Fibroblast of the conjunctiva (primary cell): Measurements from ENCODE around the gene EPN3.
A peak's percentile ranks its signal among the peaks of the same experiment; 100 is the strongest.

Experiments
- DNase-seq: peaks from one replicate; pipeline ENCODE4 v3.0.0-alpha.2; 2010; ENCODE audit warnings: low read depth

Gene EPN3

GRCh38 chr17:50511058-50511457 lies 21.5 kb upstream of the EPN3 start:
- no peak for DNase-seq

DNA sequence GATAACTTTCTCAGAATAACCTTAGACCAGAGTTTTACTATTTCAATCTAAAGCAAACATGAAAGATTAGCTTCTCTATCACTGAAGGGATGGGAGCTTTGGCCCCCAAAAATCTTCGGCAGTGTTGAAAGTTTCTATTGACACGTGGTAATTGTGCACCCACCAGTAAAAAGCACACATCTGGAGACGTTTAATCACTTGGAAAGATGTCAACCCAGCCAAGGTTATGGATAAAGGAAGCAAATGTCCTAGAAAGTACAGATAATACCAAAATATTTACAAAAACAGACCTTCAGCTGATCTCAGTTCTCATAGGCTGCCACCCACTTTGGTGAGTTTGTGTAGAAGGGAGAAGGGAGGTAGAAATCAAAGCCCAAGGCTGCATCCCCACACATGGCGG lies 19.0 kb upstream of the EPN3 start:
- no peak for DNase-seq

GRCh38 chr17:50514388-50514787 lies 18.1 kb upstream of the EPN3 start:
- DNase-seq: no peak

DNA sequence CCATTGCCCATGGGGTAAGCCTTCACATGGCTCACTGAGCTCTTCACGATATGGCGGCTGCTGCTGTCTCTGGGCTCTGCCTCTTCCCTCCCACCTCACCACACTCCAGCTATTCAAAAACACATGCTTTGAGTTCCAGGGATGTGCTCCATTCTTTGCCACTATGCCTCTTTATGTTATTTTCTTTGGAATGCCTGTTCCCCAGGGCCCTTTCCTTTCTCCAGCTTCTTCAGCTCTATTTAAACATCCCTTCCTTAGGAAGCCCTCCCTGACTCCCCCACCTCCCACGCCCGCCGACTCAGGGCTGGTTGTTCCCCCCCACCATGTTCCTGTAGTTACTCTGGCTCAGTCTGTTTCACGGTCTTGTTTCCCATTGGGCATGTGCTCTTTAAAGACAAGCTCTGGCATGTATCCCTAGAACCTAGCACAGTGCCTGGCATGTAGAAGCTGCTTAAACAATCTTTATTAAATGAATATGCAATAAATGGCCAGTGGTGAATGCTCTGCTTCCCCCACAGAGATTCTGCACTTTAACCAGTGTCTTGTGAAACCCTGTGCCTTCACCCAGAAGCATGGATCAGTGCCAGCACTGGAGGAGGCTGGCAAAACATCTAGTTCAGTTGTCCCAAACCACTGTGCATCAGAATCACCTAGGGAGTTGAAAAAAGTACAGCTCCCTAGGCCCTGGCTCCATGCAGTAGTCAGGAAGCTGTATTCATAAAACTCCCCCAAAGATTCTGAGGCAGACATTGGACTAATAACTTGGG lies 17.4 kb upstream of the EPN3 start:
- DNase-seq: peak; percentile 50

DNA sequence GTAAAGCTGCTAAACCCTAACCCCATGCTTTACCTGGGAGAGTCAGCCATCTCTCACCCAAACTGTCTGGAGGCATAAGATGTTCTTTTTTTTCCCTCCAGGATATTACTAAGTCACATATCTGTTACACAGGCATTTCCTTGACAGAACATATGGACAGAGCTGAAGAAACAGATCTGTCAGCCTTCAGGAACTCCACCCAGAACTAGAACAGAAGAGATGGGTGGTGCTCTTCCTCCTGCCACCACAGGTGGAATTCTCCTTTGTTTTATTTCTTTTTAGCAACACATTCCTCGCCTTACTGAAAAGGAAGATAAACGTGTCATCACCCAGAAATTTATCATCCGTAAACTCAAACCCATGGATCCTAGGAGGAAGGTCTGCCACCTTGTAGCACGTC lies 15.5 kb upstream of the EPN3 start:
- no peak for DNase-seq

- DNase-seq: no peak
Observed at GRCh38 chr17:50517504-50518383, 14.8 kb upstream of the EPN3 start.

DNA sequence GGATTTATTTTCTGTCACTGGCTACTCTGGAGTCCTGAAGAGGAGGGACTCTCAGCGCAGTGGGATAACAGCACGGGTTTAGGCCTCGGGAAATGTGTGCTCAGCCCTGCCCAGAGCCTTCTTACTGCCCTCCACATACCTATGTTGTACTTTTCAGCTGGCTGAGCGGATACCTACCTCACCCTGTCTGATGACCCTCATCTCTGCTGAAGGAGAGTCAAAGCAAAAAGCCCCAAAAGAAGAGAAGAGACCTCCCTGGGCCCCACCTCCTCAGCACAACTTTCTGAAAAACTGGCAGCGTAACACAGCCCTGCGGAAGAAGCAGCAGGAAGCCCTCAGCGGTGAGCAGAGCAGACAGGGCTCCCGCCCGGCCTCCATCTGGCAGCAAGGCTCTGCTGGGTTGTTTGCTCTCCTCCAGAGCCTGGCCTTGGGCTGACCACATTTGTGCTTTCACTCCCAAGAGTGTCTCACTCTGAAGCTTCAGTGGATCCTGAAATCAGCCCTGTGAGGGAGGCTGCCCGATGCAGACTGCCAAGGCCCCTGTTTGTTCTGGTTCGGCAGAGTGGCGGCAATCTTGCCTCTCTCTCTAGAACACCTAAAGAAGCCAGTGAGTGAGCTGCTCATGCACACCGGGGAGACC lies 14.0 kb upstream of the EPN3 start:
- DNase-seq: no peak

DNA sequence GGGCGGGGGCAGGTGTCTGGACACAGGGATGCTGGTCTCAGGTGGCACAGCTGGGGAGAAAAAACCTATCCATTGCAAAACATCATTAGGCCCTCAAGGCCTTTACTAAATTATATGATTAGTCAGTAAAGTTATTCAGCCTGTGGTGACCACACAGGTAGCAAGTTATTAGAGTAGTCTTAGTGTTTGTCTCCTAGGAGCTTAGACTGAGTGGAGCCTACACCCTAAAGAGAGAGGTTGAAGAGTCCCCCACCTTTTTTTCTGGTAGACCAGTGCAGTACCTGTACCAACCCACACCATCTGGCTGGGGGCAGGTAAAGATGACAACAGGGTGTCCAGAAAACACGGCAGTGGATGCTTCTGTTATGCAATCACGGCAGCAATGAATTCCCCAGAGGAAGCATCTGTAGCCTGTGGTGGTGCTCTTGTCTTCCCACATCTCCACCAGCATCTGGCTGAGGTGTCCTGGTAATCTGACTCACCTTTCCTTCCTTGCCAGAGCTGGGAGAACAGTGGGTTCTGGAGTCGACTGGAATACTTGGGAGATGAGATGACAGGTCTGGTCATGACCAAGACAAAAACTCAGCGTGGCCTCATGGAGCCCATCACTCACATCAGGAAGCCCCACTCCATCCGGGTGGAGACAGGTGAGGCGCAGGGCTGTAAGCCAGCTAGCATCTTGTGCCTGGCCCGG lies 13.2 kb upstream of the EPN3 start:
- no peak for DNase-seq

DNA sequence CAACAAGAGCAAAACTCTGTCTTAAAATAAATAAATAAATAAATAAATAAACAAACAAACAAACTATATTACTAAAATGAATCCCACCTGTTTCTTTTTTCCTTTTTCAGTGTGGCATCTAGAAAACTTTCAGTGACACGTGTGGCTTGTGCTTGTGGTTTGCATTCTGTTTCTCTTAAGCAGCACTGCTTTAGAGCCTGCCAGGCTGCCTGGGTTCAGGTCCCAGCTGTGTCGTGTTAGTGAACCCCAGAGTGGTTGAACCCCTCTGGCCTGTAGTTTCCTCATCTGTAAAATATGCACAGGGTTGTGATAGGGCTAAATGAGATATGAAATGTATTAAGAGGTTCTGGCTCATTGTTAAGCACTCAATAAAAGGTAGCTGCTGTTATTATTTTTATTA lies 12.1 kb upstream of the EPN3 start:
- no peak for DNase-seq

DNA sequence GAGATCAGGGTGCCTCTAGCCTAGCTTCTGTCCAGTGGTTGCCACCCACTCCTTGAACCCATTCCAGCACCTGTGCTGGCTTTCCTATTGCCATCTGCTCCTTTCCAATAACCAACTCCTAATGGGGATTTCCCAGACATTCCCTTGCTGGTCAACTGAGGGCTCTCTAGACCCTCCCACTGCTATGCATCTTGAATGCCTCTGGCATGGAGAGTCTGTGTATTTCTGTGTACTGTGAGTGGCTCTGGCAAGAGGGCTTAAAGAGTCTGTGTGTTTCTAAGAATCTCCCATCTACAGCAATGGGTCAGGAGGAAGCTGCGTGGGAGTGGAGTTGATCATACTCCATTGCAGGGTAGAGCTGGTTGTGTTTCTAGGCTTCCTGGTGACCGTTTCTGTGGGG lies 11.0 kb upstream of the EPN3 start:
- no peak for DNase-seq

DNA sequence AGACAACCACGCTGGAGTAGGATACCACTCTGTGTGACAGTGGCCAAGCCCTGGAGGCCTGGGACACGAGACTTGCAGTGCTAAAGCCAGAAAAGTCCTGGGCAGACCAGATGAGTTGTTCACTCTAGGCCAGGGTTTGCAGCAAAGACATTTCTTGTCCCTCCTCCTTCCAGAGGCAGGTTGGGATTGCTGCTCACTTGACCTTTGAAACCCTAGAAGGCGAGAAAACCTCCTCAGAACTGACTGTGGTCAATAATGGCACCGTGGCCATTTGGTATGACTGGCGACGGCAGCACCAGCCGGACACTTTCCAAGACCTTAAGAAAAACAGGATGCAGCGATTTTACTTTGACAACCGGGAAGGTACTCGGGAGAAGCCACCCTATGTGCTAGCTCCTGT lies 9.8 kb upstream of the EPN3 start:
- DNase-seq: no peak

- DNase-seq: no peak
Observed at GRCh38 chr17:50523208-50523607, 9.3 kb upstream of the EPN3 start.

GRCh38 chr17:50524838-50525237 lies 7.7 kb upstream of the EPN3 start:
- DNase-seq: no peak

DNA sequence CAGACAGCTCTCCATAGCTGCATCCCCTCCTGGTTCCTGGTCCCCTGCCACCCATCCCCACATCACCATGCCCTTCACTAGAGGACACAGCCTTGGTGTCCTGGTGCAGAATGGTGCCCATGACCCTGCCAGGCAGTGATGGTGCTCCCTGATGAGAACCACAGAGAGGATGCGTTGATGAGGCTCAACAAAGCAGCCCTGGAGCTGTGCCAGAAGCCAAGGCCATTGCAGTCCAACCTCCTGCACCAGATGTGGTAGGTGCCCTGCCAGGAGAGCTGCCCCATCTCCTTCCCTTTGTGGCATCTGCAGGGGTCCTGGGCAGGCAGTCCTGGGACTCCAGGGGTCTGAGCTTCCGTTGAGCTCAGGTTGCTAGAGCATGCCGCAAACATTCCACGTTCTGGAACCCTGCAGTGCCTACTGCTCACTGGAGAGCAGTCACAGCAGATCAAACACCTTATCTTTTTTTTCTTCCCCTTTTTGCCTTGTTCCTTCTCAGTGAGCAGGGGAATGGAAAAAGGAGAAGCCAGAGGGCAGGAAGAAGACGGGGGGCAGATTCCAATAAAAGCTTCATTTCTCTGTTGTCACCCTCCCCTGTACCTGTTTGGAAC lies 5.3 kb upstream of the EPN3 start:
- no peak for DNase-seq

DNA sequence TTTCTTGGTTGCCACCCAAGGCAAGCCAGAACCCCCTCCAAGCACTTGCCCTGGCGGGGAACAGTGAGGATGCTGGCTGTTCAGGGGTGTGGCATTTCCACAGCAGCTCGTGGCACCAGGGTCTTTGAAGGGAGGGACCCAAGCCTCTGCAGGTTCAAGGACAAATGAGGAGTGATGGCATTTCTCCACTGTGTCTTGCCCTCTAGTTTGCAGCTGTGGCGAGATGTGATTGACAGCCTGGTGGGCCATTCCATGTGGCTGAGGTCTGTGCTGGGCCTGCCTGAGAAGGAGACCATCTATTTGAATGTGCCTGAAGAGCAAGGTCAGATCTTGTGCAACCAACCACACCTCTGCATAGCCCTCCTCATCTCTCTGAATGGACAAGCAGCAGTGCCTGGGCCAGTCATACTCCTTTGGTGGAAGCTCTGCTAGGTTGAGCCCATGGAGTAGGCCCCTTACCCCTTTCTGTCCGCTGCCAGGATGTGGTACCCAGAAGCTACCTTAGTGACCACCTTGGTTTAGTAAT lies 4.5 kb upstream of the EPN3 start:
- no peak for DNase-seq

- no peak for DNase-seq
Observed at GRCh38 chr17:50529849-50530248, 2.7 kb upstream of the EPN3 start.

DNA sequence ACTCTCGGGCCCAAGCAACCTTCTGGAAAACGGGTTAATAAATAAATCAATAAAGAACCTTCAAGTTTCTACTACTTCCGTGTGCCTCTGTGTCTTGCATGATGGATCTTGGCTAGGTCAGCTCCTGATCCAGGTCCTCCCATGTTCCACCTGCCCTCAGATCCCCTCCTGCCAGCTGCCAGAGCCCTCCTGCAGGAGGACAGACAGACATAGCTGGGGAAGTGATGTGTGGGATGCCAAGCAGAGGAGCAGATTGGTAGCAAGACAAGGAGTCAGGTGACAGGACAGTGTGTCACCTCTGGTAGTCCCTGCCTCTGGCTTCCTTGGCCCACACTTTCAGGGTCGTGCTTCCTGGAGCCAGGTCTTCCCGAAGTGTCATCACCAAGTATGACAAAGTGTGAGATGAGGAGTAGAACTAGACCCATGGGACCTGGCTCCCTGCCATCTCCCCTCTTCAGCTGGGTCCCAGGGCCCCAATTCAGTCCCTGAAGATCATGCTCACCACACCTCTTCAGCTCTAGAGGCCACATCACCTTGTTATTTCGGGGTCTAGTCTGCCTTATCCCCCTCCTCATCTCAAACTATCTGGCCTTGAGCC lies 1.0 kb upstream of the EPN3 start:
- no peak for DNase-seq

DNA sequence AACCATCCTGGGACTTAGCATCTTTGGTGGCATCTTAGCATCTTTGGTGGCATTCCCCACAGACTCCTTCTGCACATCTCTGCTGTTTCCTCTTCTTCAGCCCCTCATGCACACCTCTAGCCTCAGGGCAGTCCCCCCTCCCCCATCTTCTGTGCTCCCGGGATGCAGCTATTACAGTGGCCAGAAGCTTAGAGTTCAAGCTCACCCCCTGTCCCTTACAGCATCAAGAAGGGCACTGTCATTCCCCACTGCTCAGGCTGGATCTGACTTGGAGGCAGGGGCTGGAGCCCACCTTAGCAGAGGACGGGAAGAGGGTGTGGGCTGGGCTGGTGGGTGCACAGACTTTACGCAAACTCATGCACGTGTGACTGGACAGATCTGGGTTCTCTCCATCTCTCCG lies 650 bp downstream of the EPN3 start:
- no peak for DNase-seq

DNA sequence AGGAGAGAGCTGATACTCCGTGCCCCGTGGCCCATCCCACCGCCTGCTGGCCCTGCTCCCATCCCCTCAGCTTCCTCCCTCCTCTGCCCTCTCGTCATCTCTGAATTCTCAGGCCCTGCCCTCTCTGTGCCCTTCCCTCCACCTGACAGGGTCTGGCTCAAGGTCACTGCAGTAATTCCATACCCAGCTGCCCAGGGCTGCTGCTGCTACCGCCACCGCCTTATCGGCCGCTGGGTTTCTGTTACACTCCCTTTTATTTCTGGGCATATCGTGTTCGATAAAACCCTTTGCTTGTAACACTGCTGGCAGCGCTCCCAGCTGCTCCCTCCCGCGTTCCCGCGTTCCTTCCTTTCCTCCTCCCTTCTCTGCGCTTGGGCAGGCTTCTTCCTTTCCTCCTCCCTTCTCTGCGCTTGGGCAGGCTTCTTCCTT lies 1.2 kb downstream of the EPN3 start:
- DNase-seq: no peak

DNA sequence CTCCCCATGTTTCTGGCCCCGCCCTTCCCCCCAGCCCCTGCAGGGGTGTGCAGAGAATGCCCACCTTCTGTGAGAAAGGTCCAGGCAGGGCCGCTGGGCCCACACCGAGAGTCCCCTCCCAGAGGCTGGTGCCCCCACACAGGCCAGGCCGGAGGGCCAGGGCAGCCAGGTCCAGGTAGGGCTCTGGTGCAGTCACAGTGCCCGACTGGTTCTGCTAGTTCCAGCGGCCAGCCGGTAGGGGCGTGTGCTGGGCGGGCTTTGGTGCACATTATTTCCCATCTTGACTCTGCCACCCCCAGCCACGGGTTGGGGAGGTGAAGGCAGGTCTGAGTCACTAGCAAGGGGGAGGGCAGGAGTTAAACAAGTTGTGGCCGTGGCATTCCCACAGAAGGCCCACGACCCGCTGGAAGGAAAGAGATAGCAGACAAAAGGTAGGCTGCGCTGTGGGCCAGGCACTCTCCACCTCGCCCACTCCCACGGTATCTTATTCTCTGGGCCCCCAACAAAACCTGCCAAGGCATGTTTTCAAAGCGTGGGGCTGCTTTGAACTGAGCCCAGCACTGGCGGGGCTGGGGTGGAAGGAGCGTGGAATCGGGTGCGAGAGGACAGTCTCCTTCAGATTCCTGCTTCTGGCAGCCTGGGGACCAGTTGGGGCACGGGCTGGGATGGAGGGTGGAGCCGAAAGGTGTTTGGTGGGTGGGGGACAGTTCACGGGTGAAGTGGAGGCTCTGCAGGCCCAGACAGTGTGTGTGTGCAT lies 1.9 kb downstream of the EPN3 start:
- no peak for DNase-seq

DNA sequence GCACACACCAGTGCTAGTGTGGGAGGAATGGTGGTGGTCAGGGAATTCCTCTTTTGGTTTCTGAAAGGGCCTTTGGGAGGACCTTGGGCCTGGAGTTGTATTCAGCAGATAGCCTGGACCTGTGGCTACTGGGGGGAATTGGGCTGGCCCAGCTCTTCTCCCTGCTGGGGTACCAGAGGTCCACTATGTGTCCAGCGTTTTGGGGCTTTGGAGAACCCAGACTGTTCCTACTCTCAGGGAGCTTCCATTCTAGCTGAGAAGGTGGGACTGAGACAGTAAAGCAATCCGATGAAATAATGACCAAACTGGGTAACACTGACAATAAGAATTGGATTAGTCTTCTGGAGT lies 2.4 kb downstream of the EPN3 start:
- DNase-seq: no peak
